Mesodermal cell (in vitro differentiated cells): ENCODE data around the gene ZGPAT.
"Not testable (repeated sequence)": the region's sequence is repeated elsewhere in the genome, so short reads cannot be mapped to it uniquely, and the experiment has no call there.

ENCODE experiments used
- H3K27ac ChIP-seq: 2 replicates; pipeline ENCODE4 v1.7.0; 2013; ENCODE audit warnings: mild to moderate bottlenecking, low read depth, low read length, moderate library complexity; ENCODE audit not compliant: severe bottlenecking
- H3K36me3 ChIP-seq: 2 replicates; pipeline ENCODE4 v1.7.1; 2013; ENCODE audit warnings: mild to moderate bottlenecking, low read length, moderate library complexity; ENCODE audit not compliant: control insufficient read depth, insufficient read depth
- H3K4me1 ChIP-seq: one replicate; pipeline ENCODE4 v1.7.1; 2013; ENCODE audit warnings: mild to moderate bottlenecking, low read length; ENCODE audit not compliant: insufficient read depth, control insufficient read depth, poor library complexity, severe bottlenecking
- H3K4me3 ChIP-seq: 2 replicates; pipeline ENCODE4 v1.7.0; 2013; ENCODE audit warnings: low read length, control low read depth, mild to moderate bottlenecking; ENCODE audit not compliant: insufficient read depth, poor library complexity, severe bottlenecking; ENCODE audit errors: extremely low read depth
- H3K9me3 ChIP-seq: 2 replicates; pipeline ENCODE4 v1.7.1; 2013; ENCODE audit warnings: mild to moderate bottlenecking, low read length, moderate library complexity; ENCODE audit not compliant: control insufficient read depth
- WGBS, 2 experiments: methylation state at CpG; one replicate each; pipeline ENCODE4 v1.1.5; 2013; ENCODE audit warnings: missing lambda C conversion rate in 2 of 2; ENCODE audit not compliant: insufficient coverage in 2 of 2; 5-methylcytosine and 5-hydroxymethylcytosine counted together

Gene ZGPAT

GRCh38 chr20:63774306-63774705 is 66.5 kb downstream of the ZGPAT start:
- WGBS, 2 experiments, result 94 to 96% methylated on average over 6 to 9 of the region's 15 CpGs
- no peak overlapping the region for H3K4me3 ChIP-seq
- H3K9me3 ChIP-seq, result no peaks in the 10 kb centered on the region

GRCh38 chr20:63775096-63775978 is 67.5 kb downstream of the ZGPAT start:
- Histone ChIP-seq H3K36me3 (peaks cover 22% of the 10 kb centered on the region), H3K4me3 (no peak overlapping the region), H3K9me3 (no peaks in the 10 kb centered on the region), H3K27ac (peak overlapping the region; percentile 45), H3K4me1 (peaks cover 27% of the 10 kb centered on the region)
- 18 to 27% methylated on average over 59 to 64 of the region's 67 CpGs for WGBS, 2 experiments

More at GRCh38 chr20:63774306-63774705, 66.5 kb downstream of the ZGPAT start:
- Histone ChIP-seq H3K36me3 (peaks cover 30% of the 10 kb centered on the region), H3K4me1 (peaks cover 27% of the 10 kb centered on the region), H3K27ac (no peak overlapping the region)

GRCh38 chr20:63776875-63777274 is 69.0 kb downstream of the ZGPAT start:
- peaks cover 27% of the 10 kb centered on the region for H3K4me1 ChIP-seq
- not testable (repeated sequence) for H3K27ac ChIP-seq, H3K36me3 ChIP-seq, H3K4me3 ChIP-seq, H3K9me3 ChIP-seq
- WGBS, 2 experiments, result 95% methylated on average over 14 to 20 of the region's 23 CpGs

GRCh38 chr20:63777614-63778013 is 69.8 kb downstream of the ZGPAT start:
- WGBS, 2 experiments, result 98 to 100% methylated on average over 12 of the region's 13 CpGs
- no peaks in the 10 kb centered on the region for H3K9me3 ChIP-seq
- H3K4me1 ChIP-seq, result peaks cover 27% of the 10 kb centered on the region
- peak overlapping the region; percentile 53 for H3K27ac ChIP-seq
- peaks cover 8% of the 10 kb centered on the region for H3K36me3 ChIP-seq
- H3K4me3 ChIP-seq, result no peak overlapping the region

- WGBS, 2 experiments, result 63 to 70% methylated on average over 16 to 17 of the region's 19 CpGs
- Histone ChIP-seq H3K4me1 (peaks cover 24% of the 10 kb centered on the region), H3K36me3 (peaks cover 8% of the 10 kb centered on the region), H3K4me3 (no peak overlapping the region), H3K27ac (peak overlapping the region; percentile 53), H3K9me3 (no peaks in the 10 kb centered on the region)
Measured at GRCh38 chr20:63778034-63778752, 70.4 kb downstream of the ZGPAT start.

- Histone ChIP-seq H3K4me3 (no peak overlapping the region), H3K9me3 (no peaks in the 10 kb centered on the region), H3K4me1 (peaks cover 20% of the 10 kb centered on the region), H3K27ac (peak overlapping the region; percentile 53), H3K36me3 (peaks cover 13% of the 10 kb centered on the region)
- 84 to 90% methylated on average over 3 of the region's 9 CpGs for WGBS, 2 experiments
Measured at GRCh38 chr20:63778857-63779256, 71.0 kb downstream of the ZGPAT start.

GRCh38 chr20:63781181-63781580 is 73.3 kb downstream of the ZGPAT start:
- 95 to 98% methylated on average over 11 to 14 of the region's 14 CpGs for WGBS, 2 experiments
- H3K4me1 ChIP-seq, result peaks cover 14% of the 10 kb centered on the region
- H3K9me3 ChIP-seq, result no peaks in the 10 kb centered on the region
- no peak overlapping the region for H3K4me3 ChIP-seq
- peaks cover 18% of the 10 kb centered on the region for H3K36me3 ChIP-seq
- no peak overlapping the region for H3K27ac ChIP-seq

GRCh38 chr20:63782051-63782471 is 74.2 kb downstream of the ZGPAT start:
- WGBS, 2 experiments, result 82 to 87% methylated on average over 17 to 18 of the region's 18 CpGs
- H3K4me3 ChIP-seq, result no peak overlapping the region

GRCh38 chr20:63782521-63782971 is 74.7 kb downstream of the ZGPAT start:
- Histone ChIP-seq H3K4me3 (no peak overlapping the region), H3K9me3 (no peaks in the 10 kb centered on the region), H3K4me1 (peaks cover 13% of the 10 kb centered on the region), H3K27ac (no peak overlapping the region), H3K36me3 (peaks cover 23% of the 10 kb centered on the region)
- WGBS, 2 experiments, result 93% methylated on average over 8 to 9 of the region's 12 CpGs

More at GRCh38 chr20:63782051-63782471, 74.2 kb downstream of the ZGPAT start:
- H3K9me3 ChIP-seq, result no peaks in the 10 kb centered on the region
- H3K36me3 ChIP-seq, result peaks cover 19% of the 10 kb centered on the region
- H3K27ac ChIP-seq, result no peak overlapping the region
- H3K4me1 ChIP-seq, result peaks cover 14% of the 10 kb centered on the region

GRCh38 chr20:63783970-63784369 is 76.1 kb downstream of the ZGPAT start:
- 96 to 98% methylated on average over 16 of the region's 16 CpGs for WGBS, 2 experiments
- Histone ChIP-seq H3K4me1 (no peaks in the 10 kb centered on the region), H3K27ac (no peak overlapping the region), H3K4me3 (no peak overlapping the region), H3K36me3 (peaks cover 32% of the 10 kb centered on the region), H3K9me3 (no peaks in the 10 kb centered on the region)
